HG03159 (cell line): ENCODE measurements around the gene DAB1.

Experiments used
- ATAC-seq: cut with Tn5 transposase; IDR thresholded peaks from one replicate; pipeline ENCODE4 v1.9.1; 2021; ENCODE audit warnings: mild to moderate bottlenecking, moderate library complexity; ENCODE audit not compliant: unreplicated experiment

DAB1 gene

GRCh38 chr1:57423656-57424211 lies at the start of gene DAB1:
Gene DAB1, minus strand, starts transcription at chr1:57424060. Its CDS starts 133,030 bp downstream, at chr1:57291030.
- ATAC-seq = no peak

GRCh38 chr1:57473448-57473847 lies 49.6 kb upstream of the DAB1 start:
- ATAC-seq = no peak

- ATAC-seq = no peak
These were observed 48.1 kb upstream of the DAB1 start for GRCh38 chr1:57471995-57472394.

- no peak for ATAC-seq
These were observed 46.2 kb upstream of the DAB1 start for GRCh38 chr1:57470036-57470435.

- no peak for ATAC-seq
These were observed 45.0 kb upstream of the DAB1 start for GRCh38 chr1:57468641-57469523.

- ATAC-seq = no peak
These were observed 44.0 kb upstream of the DAB1 start for GRCh38 chr1:57467830-57468229.

GRCh38 chr1:57464756-57465155 lies 40.9 kb upstream of the DAB1 start:
- ATAC-seq = no peak

GRCh38 chr1:57463343-57463742 lies 39.5 kb upstream of the DAB1 start:
- ATAC-seq = no peak

- no peak for ATAC-seq
These were observed 37.5 kb upstream of the DAB1 start for GRCh38 chr1:57461405-57461804.

- ATAC-seq = no peak
These were observed 27.7 kb upstream of the DAB1 start for GRCh38 chr1:57451516-57451915.

- ATAC-seq = no peak
These were observed 27.1 kb upstream of the DAB1 start for GRCh38 chr1:57450981-57451380.

- no peak for ATAC-seq
These were observed 23.7 kb upstream of the DAB1 start for GRCh38 chr1:57447551-57447950.

- no peak for ATAC-seq
These were observed 19.1 kb upstream of the DAB1 start for GRCh38 chr1:57443004-57443403.

GRCh38 chr1:57440096-57440495 lies 16.2 kb upstream of the DAB1 start:
- no peak for ATAC-seq

GRCh38 chr1:57431400-57431799 lies 7.5 kb upstream of the DAB1 start:
- no peak for ATAC-seq

- no peak for ATAC-seq
These were observed 569 bp upstream of the DAB1 start for GRCh38 chr1:57424231-57425027.

- ATAC-seq = no peak
These were observed 665 bp downstream of the DAB1 start for GRCh38 chr1:57423135-57423655.

- no peak for ATAC-seq
These were observed 1.4 kb downstream of the DAB1 start for GRCh38 chr1:57422271-57423134.

GRCh38 chr1:57421806-57422205 lies 2.1 kb downstream of the DAB1 start:
- ATAC-seq = no peak

- ATAC-seq = no peak
These were observed 2.7 kb downstream of the DAB1 start for GRCh38 chr1:57420981-57421785.
